HG03575 (cell line): ENCODE results near the gene GOSR1.
"Not testable (repeated sequence)": the region's sequence is repeated elsewhere in the genome, so short reads cannot be mapped to it uniquely, and the experiment has no call there.

ENCODE experiments used
- ATAC-seq: cut with Tn5 transposase; IDR thresholded peaks from one replicate; pipeline ENCODE4 v1.9.1; 2021; ENCODE audit not compliant: unreplicated experiment, insufficient number of reproducible peaks, low FRiP score; ENCODE audit errors: extremely low read depth

GOSR1 gene

GRCh38 chr17:30477083-30477773 lies at the start of gene GOSR1:
TSS of gene GOSR1 (plus strand) at chr17:30477408. CDS start at chr17:30477434, 26 bp downstream.
- no peak for ATAC-seq

- ATAC-seq = no peak
Observed at GRCh38 chr17:30427611-30428010, 49.6 kb upstream of the GOSR1 start.

- no peak for ATAC-seq
Observed at GRCh38 chr17:30429155-30429554, 48.1 kb upstream of the GOSR1 start.

- ATAC-seq = no peak
Observed at GRCh38 chr17:30433514-30433913, 43.7 kb upstream of the GOSR1 start.

GRCh38 chr17:30436729-30437128 lies 40.5 kb upstream of the GOSR1 start:
- ATAC-seq = no peak

- ATAC-seq = no peak
Observed at GRCh38 chr17:30443721-30444120, 33.5 kb upstream of the GOSR1 start.

- ATAC-seq = not testable (repeated sequence)
Observed at GRCh38 chr17:30446640-30447039, 30.6 kb upstream of the GOSR1 start.

- ATAC-seq = no peak
Observed at GRCh38 chr17:30449480-30449879, 27.7 kb upstream of the GOSR1 start.

- ATAC-seq = no peak
Observed at GRCh38 chr17:30450125-30451027, 26.8 kb upstream of the GOSR1 start.

- no peak for ATAC-seq
Observed at GRCh38 chr17:30454635-30455034, 22.6 kb upstream of the GOSR1 start.

GRCh38 chr17:30458371-30458770 lies 18.8 kb upstream of the GOSR1 start:
- ATAC-seq = no peak

- ATAC-seq = not testable (repeated sequence)
Observed at GRCh38 chr17:30458797-30459413, 18.3 kb upstream of the GOSR1 start.

- ATAC-seq = no peak
Observed at GRCh38 chr17:30468465-30468864, 8.7 kb upstream of the GOSR1 start.

- ATAC-seq = no peak
Observed at GRCh38 chr17:30472238-30472890, 4.8 kb upstream of the GOSR1 start.

- ATAC-seq = no peak
Observed at GRCh38 chr17:30475206-30475605, 2.0 kb upstream of the GOSR1 start.

GRCh38 chr17:30476726-30477082 lies 504 bp upstream of the GOSR1 start:
- no peak for ATAC-seq

GRCh38 chr17:30477774-30478115 lies 537 bp downstream of the GOSR1 start:
- ATAC-seq = no peak

GRCh38 chr17:30482555-30482954 lies 5.3 kb downstream of the GOSR1 start:
- ATAC-seq = no peak

- ATAC-seq = no peak
Observed at GRCh38 chr17:30483159-30483558, 6.0 kb downstream of the GOSR1 start.
